IMR-90 (cell line): ENCODE data around the gene COX7B. TPM values are rescaled to one million over a fixed set of nuclear protein-coding genes. Genes with fewer than 3 reads are reported as not detected.

Source experiments
- ATAC-seq: fragments of 200-7000 bp; cut with Tn5 transposase; 2 replicates; pipeline ENCODE4 v1.9.1; 2020; ENCODE audit warnings: low read depth, mild to moderate bottlenecking, moderate library complexity
- BruUV-seq: library from RNA; stranded (reverse); fragments of 400-500 nt; replicated peaks from 2 replicates; lab custom pipeline; 2021; lab: Mats Ljungman, UMichigan
- CTCF ChIA-PET: fragments of 300-600 bp; formaldehyde crosslinking; extraction: SDS; loops from one replicate; lab custom pipeline; 2021; ENCODE audit warnings: antibody characterized with exemption; lab: Yijun Ruan, JAX
- POLR2A ChIA-PET: fragments of 300-600 bp; sonication (Branson Sonifier 250); formaldehyde crosslinking; loops from one replicate; lab custom pipeline; 2022; ENCODE audit warnings: antibody characterized with exemption; ENCODE audit not compliant: unreplicated experiment; lab: Charles Lee
- DNase-seq: peaks from one replicate; pipeline ENCODE4 v3.0.0; 2013
- H2AFZ ChIP-seq: replicated peaks from 2 replicates; pipeline ENCODE3; 2013; ENCODE audit warnings: low read length, mild to moderate bottlenecking; ENCODE audit not compliant: poor library complexity
- H2AK5ac ChIP-seq: 2 replicates; pipeline ENCODE4 v1.6.1; 2013; ENCODE audit warnings: low read depth, low read length, inconsistent platforms
- H2AK9ac ChIP-seq: replicated peaks from 2 replicates; pipeline ENCODE3; 2013; ENCODE audit warnings: mild to moderate bottlenecking, low read depth, low read length, moderate library complexity; ENCODE audit not compliant: poor library complexity
- H2BK120ac ChIP-seq: 2 replicates; pipeline ENCODE4 v1.6.1; 2013; ENCODE audit warnings: low read depth, low read length, inconsistent platforms
- H2BK15ac ChIP-seq: 3 replicates; pipeline ENCODE4 v1.6.1; 2013; ENCODE audit warnings: low read depth, low read length, inconsistent platforms
- H2BK20ac ChIP-seq: 2 replicates; pipeline ENCODE4 v1.6.1; 2013; ENCODE audit warnings: low read depth, mild to moderate bottlenecking, inconsistent platforms, low read length, moderate library complexity
- H2BK5ac ChIP-seq: 2 replicates; pipeline ENCODE4 v1.6.1; 2013; ENCODE audit warnings: mild to moderate bottlenecking, low read depth, low read length, inconsistent platforms; ENCODE audit not compliant: poor library complexity, severe bottlenecking
- H3K14ac ChIP-seq: replicated peaks from 2 replicates; pipeline ENCODE4 v1.6.1; 2013; ENCODE audit warnings: low read depth, low read length, inconsistent platforms
- H3K18ac ChIP-seq: 2 replicates; pipeline ENCODE4 v1.6.1; 2013; ENCODE audit warnings: low read depth, low read length, control low read depth
- H3K23ac ChIP-seq: 2 replicates; pipeline ENCODE4 v1.6.1; 2013; ENCODE audit warnings: low read depth, low read length, inconsistent platforms
- H3K27ac ChIP-seq: 2 replicates; pipeline ENCODE4 v1.5.1; 2013; ENCODE audit warnings: mild to moderate bottlenecking, control low read depth, low read length; ENCODE audit not compliant: insufficient read depth
- H3K27me3 ChIP-seq: 2 replicates; pipeline ENCODE4 v1.6.1; 2013; ENCODE audit warnings: low read length; ENCODE audit not compliant: control insufficient read depth, insufficient read depth
- H3K36me3 ChIP-seq: 2 replicates; pipeline ENCODE4 v1.6.1; 2013; ENCODE audit warnings: low read length, mixed read lengths; ENCODE audit not compliant: control insufficient read depth, insufficient read depth
- H3K4ac ChIP-seq: 2 replicates; pipeline ENCODE4 v1.6.1; 2013; ENCODE audit warnings: low read depth, low read length, inconsistent platforms
- H3K4me1 ChIP-seq: 2 replicates; pipeline ENCODE4 v1.6.1; 2013; ENCODE audit warnings: low read length, mixed read lengths; ENCODE audit not compliant: control insufficient read depth, insufficient read depth
- H3K4me2 ChIP-seq: 2 replicates; pipeline ENCODE4 v1.6.1; 2013; ENCODE audit warnings: low read depth, mild to moderate bottlenecking, control low read depth, low read length, moderate library complexity
- H3K4me3 ChIP-seq: 2 replicates; pipeline ENCODE4 v1.5.1; 2013; ENCODE audit warnings: low read depth, mild to moderate bottlenecking, control low read depth, low read length, moderate library complexity; ENCODE audit not compliant: insufficient read depth
- H3K56ac ChIP-seq: 2 replicates; pipeline ENCODE4 v1.6.1; 2013; ENCODE audit warnings: low read length, inconsistent platforms; ENCODE audit not compliant: insufficient read depth; ENCODE audit errors: extremely low read depth
- H3K79me1 ChIP-seq, 2 experiments: 2 replicates each; pipeline ENCODE4 v1.6.1; 2013; ENCODE audit warnings: low read length in 2 of 2, inconsistent platforms in 1 of 2, low read depth in 1 of 2
- H3K9ac ChIP-seq: 2 replicates; pipeline ENCODE4 v1.6.1; 2013; ENCODE audit warnings: low read depth, low read length, control low read depth
- H3K9me1 ChIP-seq: 2 replicates; pipeline ENCODE4 v1.6.1; 2013; ENCODE audit warnings: low read length, inconsistent platforms; ENCODE audit not compliant: insufficient read depth
- H3K9me3 ChIP-seq: 2 replicates; pipeline ENCODE4 v1.6.1; 2013; ENCODE audit warnings: low read length; ENCODE audit not compliant: control insufficient read depth, insufficient read depth
- H4K20me1 ChIP-seq: 2 replicates; pipeline ENCODE4 v1.6.1; 2013; ENCODE audit warnings: low read length, inconsistent platforms; ENCODE audit not compliant: insufficient read depth
- H4K5ac ChIP-seq: 2 replicates; pipeline ENCODE4 v1.6.1; 2013; ENCODE audit warnings: mild to moderate bottlenecking, low read depth, low read length, control low read depth
- H4K8ac ChIP-seq, 2 experiments: 2 replicates each; pipeline ENCODE4 v1.6.1; 2013; ENCODE audit warnings: low read depth in 2 of 2, low read length in 2 of 2, control low read depth in 1 of 2, inconsistent platforms in 1 of 2
- H4K91ac ChIP-seq: 2 replicates; pipeline ENCODE4 v1.6.1; 2013; ENCODE audit warnings: low read depth, low read length, inconsistent platforms; ENCODE audit not compliant: insufficient read depth
- BHLHE40 ChIP-seq: fragments of 150-350 bp; IDR thresholded peaks from 2 replicates; pipeline ENCODE4 v1.6.1; 2016; ENCODE audit warnings: mild to moderate bottlenecking, low read depth, low read length
- CEBPB ChIP-seq: IDR thresholded peaks from 2 replicates; pipeline ENCODE4 v1.6.1; 2012; ENCODE audit warnings: low read depth, low read length, improper control_type of control experiment
- CHD1 ChIP-seq: IDR thresholded peaks from 2 replicates; pipeline ENCODE4 v1.6.1; 2012; ENCODE audit warnings: low read depth, low read length, improper control_type of control experiment
- CTCF ChIP-seq: conservative IDR thresholded peaks from 2 replicates; pipeline ENCODE4 v1.5.1; 2012; ENCODE audit warnings: mild to moderate bottlenecking, low read depth, low read length, improper control_type of control experiment
- FOS ChIP-seq: fragments of 150-350 bp; IDR thresholded peaks from 2 replicates; pipeline ENCODE4 v1.6.1; 2016; ENCODE audit warnings: low read depth, low read length
- MAFK ChIP-seq: IDR thresholded peaks from 2 replicates; pipeline ENCODE4 v1.6.1; 2012; ENCODE audit warnings: low read depth, low read length, improper control_type of control experiment
- MAZ ChIP-seq: IDR thresholded peaks from 2 replicates; pipeline ENCODE4 v1.6.1; 2012; ENCODE audit warnings: low read depth, mild to moderate bottlenecking, low read length, improper control_type of control experiment, moderate library complexity, borderline replicate concordance
- MXI1 ChIP-seq: IDR thresholded peaks from 2 replicates; pipeline ENCODE4 v1.6.1; 2012; ENCODE audit warnings: low read depth, mild to moderate bottlenecking, low read length, moderate library complexity, borderline replicate concordance
- NFE2L2 ChIP-seq: fragments of 150-350 bp; IDR thresholded peaks from 2 replicates; pipeline ENCODE4 v1.6.1; 2016; ENCODE audit warnings: low read depth, mild to moderate bottlenecking, low read length
- POLR2A ChIP-seq: IDR thresholded peaks from 2 replicates; pipeline ENCODE4 v1.6.1; 2012; ENCODE audit warnings: mild to moderate bottlenecking, low read depth, low read length
- RAD21 ChIP-seq: IDR thresholded peaks from 2 replicates; pipeline ENCODE4 v1.6.1; 2012; ENCODE audit warnings: low read length, improper control_type of control experiment
- RCOR1 ChIP-seq: IDR thresholded peaks from 2 replicates; pipeline ENCODE4 v1.6.1; 2012; ENCODE audit warnings: mild to moderate bottlenecking, low read length, improper control_type of control experiment; ENCODE audit not compliant: insufficient replicate concordance
- RFX5 ChIP-seq: IDR thresholded peaks from 2 replicates; pipeline ENCODE4 v1.8.0; 2012; ENCODE audit warnings: low read depth, mild to moderate bottlenecking, low read length, moderate library complexity
- SMC3 ChIP-seq: fragments of 150-350 bp; IDR thresholded peaks from 2 replicates; pipeline ENCODE4 v1.6.1; 2016; ENCODE audit warnings: low read depth, mild to moderate bottlenecking, antibody characterized with exemption, low read length, moderate library complexity
- WGBS, 2 experiments: methylation state at CpG; one replicate each; pipeline versions ENCODE4 v1.1.5 to v1.1.7; 2013; ENCODE audit warnings: missing lambda C conversion rate in 2 of 2; ENCODE audit not compliant: insufficient read length in 1 of 2; ENCODE audit errors: extremely low coverage in 2 of 2; 5-methylcytosine and 5-hydroxymethylcytosine counted together
- dilution Hi-C: fragments of 300-500 bp; cut with HindIII; formaldehyde crosslinking; loops from one replicate; pipeline ENCODE4 v1.14.3; 2018; ENCODE audit warnings: low sequenced_read_pairs; ENCODE audit not compliant: unreplicated experiment
- in situ Hi-C: fragments of 300-500 bp; cut with MboI; formaldehyde crosslinking; loops from 3 replicates; pipeline ENCODE4 v1.14.3; 2019; ENCODE audit warnings: low sequenced_read_pairs, inconsistent platforms, mixed read lengths
- intact Hi-C: fragments of 100-400 bp; cut with micrococcal nuclease; formaldehyde crosslinking; loops from 2 replicates; pipeline ENCODE4 v1.10.0; 2022
- polyA plus RNA-seq, 3 experiments: library from polyadenylated mRNA; depleted of rRNA; stranded (reverse); fragments of >200 nt; gene quantifications; 2 replicates each; pipeline ENCODE4 v1.2.3, GENCODE V29; 2012; ENCODE audit warnings: low replicate concordance in 1 of 3
- total RNA-seq: library from RNA; depleted of rRNA; stranded (reverse); fragments of >200 nt; gene quantifications from 2 replicates; pipeline ENCODE4 v1.2.3, GENCODE V29; 2012
- TF ChIP-seq, protein P1 (sequence below): fragments of 150-350 bp; IDR thresholded peaks from 2 replicates; pipeline ENCODE4 v1.6.1; 2016; ENCODE audit warnings: low read depth, mild to moderate bottlenecking, low read length, moderate library complexity, borderline replicate concordance
- TF ChIP-seq, protein P2 (sequence below): fragments of 150-350 bp; IDR thresholded peaks from 2 replicates; pipeline ENCODE4 v1.6.1; 2017; ENCODE audit warnings: mild to moderate bottlenecking, antibody characterized with exemption, low read length, low read depth

Gene COX7B
- total and polyA plus RNA-seq, 2 of the 4 experiments (the other 2 are of a cell fraction) = 330 to 912 TPM

- Histone ChIP-seq H3K36me3 (no peaks in the 10 kb centered on the region), H3K14ac (no peak overlapping the region), H2AK9ac (no peak overlapping the region), H3K9me1 (no peaks in the 10 kb centered on the region), H2BK5ac (no peak overlapping the region), H3K4me1 (peaks cover 2% of the 10 kb centered on the region; the same call in 1 of the 2 replicates), H4K20me1 (peaks cover 4% of the 10 kb centered on the region; the same call in 1 of the 2 replicates), H2AFZ (no peak overlapping the region), H4K91ac (no peak overlapping the region), H3K27ac (no peak overlapping the region), H2BK15ac (no peak overlapping the region), H3K27me3 (no peaks in the 10 kb centered on the region), H2BK20ac (no peak overlapping the region), H3K4me3 (no peak overlapping the region), H3K9me3 (no peaks in the 10 kb centered on the region), H3K79me1 (peaks cover 0 to 7% of the 10 kb centered on the region in 2 experiments; a peak in 1 of 4 replicates), H3K23ac (no peak overlapping the region), H3K18ac (no peak overlapping the region), H3K56ac (no peak overlapping the region), H4K8ac (no peak overlapping the region), H4K5ac (no peak overlapping the region), H2BK120ac (no peak overlapping the region), H3K9ac (no peak overlapping the region), H2AK5ac (no peak overlapping the region), H3K4ac (no peak overlapping the region), H3K4me2 (no peak overlapping the region)
- POLR2A ChIA-PET = no interaction called here
- intact Hi-C loops = no loop called here
- CTCF ChIA-PET = no interaction called here
- BruUV-seq = no TSS peak
- ATAC-seq (no peak), DNase-seq (no peak)
- WGBS, 2 experiments = no CpG with 5 or more reads among the region's 2 CpGs
- dilution Hi-C loops = no loop called here
- in situ Hi-C loops = loop anchor here (10.0 kb wide), 1 partner anchor 97 kb away; no protein-coding TSS in a partner anchor
- no peak for TF ChIP-seq RAD21
- no peak for TF ChIP-seq MXI1
- TF ChIP-seq, protein P1, sequence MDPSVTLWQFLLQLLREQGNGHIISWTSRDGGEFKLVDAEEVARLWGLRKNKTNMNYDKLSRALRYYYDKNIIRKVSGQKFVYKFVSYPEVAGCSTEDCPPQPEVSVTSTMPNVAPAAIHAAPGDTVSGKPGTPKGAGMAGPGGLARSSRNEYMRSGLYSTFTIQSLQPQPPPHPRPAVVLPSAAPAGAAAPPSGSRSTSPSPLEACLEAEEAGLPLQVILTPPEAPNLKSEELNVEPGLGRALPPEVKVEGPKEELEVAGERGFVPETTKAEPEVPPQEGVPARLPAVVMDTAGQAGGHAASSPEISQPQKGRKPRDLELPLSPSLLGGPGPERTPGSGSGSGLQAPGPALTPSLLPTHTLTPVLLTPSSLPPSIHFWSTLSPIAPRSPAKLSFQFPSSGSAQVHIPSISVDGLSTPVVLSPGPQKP = no peak
- no peak for TF ChIP-seq POLR2A
- TF ChIP-seq RCOR1 = no peak
- no peak for TF ChIP-seq MAZ
- TF ChIP-seq CEBPB = no peak
- no peak for TF ChIP-seq RFX5
- TF ChIP-seq NFE2L2 = no peak
- no peak for TF ChIP-seq BHLHE40
- TF ChIP-seq FOS = no peak
- TF ChIP-seq CHD1 = no peak
- TF ChIP-seq CTCF = no peak
- TF ChIP-seq MAFK = no peak
- TF ChIP-seq, protein P2, sequence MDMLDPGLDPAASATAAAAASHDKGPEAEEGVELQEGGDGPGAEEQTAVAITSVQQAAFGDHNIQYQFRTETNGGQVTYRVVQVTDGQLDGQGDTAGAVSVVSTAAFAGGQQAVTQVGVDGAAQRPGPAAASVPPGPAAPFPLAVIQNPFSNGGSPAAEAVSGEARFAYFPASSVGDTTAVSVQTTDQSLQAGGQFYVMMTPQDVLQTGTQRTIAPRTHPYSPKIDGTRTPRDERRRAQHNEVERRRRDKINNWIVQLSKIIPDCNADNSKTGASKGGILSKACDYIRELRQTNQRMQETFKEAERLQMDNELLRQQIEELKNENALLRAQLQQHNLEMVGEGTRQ = no peak
- no peak for TF ChIP-seq SMC3
Observed at GRCh38 chrX:77917294-77917933, 18.1 kb downstream of the COX7B start.
